GM12892 (cell line): ENCODE data around the gene MYRFL.

Source experiments
- POLR2A ChIP-seq: IDR thresholded peaks from 2 replicates; pipeline ENCODE4 v1.6.1; 2011; ENCODE audit warnings: low read depth, low read length, control low read depth
- POLR2AphosphoS5 ChIP-seq: IDR thresholded peaks from 2 replicates; pipeline ENCODE4 v1.6.1; 2011; ENCODE audit warnings: low read depth, low read length, control low read depth

DNA sequence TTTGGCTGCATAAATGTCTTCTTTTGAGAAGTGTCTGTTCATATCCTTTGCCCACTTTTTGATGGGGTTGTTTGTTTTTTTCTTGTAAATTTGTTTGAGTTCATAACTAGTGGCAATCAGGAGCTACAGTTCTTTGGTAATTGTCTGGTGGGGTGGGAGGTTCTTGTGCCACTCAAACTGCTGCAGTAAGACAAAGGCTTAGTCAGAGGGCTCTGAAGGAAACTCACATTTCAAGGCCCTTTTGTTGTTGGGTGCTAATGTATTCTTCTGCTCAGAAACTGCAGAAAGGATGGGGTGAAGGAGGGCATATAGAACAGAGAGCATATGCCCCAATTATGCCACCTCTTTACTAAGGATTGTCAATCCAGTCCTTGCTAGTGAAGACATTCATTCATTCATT lies 21.9 kb downstream of the MYRFL start:
- no peak for TF ChIP-seq POLR2AphosphoS5
- TF ChIP-seq POLR2A: no peak
